Activated CD4-positive, alpha-beta T cell treated with anti-CD3 and anti-CD28 coated beads for 4 hours (primary cell): ENCODE data around the gene MARCHF5.

Experiments used
- DNase-seq, 2 donors: peaks; one replicate each; pipeline ENCODE4 v3.0.0-alpha.2; 2020

The MARCHF5 gene, protein sequence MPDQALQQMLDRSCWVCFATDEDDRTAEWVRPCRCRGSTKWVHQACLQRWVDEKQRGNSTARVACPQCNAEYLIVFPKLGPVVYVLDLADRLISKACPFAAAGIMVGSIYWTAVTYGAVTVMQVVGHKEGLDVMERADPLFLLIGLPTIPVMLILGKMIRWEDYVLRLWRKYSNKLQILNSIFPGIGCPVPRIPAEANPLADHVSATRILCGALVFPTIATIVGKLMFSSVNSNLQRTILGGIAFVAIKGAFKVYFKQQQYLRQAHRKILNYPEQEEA

GRCh38 chr10:92290837-92291615 lies at the start of gene MARCHF5, which contains the start of gene CPEB3:
Gene MARCHF5 (plus strand): TSS chr10:92291167. CDS start chr10:92291495, 328 bp downstream.
Gene CPEB3 (minus strand): TSS chr10:92291078. CDS start chr10:92240350, 50,728 bp downstream.
- peak; percentile 86 for DNase-seq

DNA sequence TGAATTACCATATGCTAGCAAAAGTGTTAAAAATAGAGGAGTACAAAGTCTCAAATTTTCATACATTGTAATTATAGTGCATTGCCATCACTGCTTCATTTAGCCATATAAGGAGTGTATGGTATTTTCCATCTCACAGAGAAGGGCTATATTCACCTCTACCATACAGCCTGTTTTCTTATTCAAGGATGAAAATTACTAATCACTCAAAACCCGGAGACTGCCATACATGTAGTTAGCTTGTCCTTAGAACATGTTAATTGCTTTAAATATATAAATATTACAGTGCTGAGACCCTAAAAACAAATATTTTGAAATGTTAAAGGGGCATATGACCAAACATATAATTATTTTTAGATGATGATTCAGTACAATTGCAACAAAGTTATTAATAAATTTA lies 49.5 kb upstream of the MARCHF5 start:
- DNase-seq, result no peak

DNA sequence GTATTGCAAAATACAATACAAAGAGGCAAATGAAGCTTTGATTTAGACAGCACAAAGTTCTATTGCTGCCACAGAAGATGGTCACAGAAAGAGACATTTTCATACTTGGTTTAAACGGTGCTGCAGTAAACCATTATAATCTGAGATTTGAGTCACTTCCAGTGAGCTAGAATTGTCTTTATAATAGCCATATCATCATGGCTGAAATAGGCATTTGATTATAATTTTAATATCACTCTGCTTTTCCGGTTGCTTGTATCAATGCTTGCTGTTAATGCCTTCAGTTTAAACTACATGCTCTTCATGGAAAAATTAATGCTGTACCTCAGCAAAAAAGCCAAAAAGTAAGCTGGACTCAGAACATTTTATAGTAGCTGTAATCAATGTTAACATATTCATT lies 48.6 kb upstream of the MARCHF5 start:
- DNase-seq, result no peak

- DNase-seq, result peak; percentile 22 to 23
These were observed 47.9 kb upstream of the MARCHF5 start for GRCh38 chr10:92242910-92243671.

- DNase-seq, result no peak
These were observed 46.2 kb upstream of the MARCHF5 start for GRCh38 chr10:92244796-92245195.

- DNase-seq, result no peak
These were observed 42.4 kb upstream of the MARCHF5 start for GRCh38 chr10:92248566-92248965.

DNA sequence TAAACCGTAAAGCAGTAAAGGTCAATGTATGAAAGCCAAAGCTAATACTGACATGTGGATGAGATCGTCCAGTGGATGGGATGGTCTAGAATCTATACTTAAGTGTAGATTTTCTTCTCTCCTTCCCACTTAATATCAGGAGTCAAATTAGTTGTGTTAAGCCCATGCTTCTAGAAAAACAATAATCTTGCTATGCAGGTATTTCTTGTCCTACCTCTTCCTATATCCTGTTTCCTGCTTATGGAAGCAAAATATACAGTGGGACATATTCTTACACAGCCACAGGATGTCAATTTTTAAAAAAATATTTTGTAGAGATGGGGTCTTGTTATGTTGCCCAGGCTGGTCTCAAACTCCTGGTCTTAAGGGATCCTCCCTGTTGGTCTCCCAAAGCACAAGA lies 27.6 kb upstream of the MARCHF5 start:
- no peak for DNase-seq

- DNase-seq, result no peak
These were observed 26.7 kb upstream of the MARCHF5 start for GRCh38 chr10:92264249-92264648.

DNA sequence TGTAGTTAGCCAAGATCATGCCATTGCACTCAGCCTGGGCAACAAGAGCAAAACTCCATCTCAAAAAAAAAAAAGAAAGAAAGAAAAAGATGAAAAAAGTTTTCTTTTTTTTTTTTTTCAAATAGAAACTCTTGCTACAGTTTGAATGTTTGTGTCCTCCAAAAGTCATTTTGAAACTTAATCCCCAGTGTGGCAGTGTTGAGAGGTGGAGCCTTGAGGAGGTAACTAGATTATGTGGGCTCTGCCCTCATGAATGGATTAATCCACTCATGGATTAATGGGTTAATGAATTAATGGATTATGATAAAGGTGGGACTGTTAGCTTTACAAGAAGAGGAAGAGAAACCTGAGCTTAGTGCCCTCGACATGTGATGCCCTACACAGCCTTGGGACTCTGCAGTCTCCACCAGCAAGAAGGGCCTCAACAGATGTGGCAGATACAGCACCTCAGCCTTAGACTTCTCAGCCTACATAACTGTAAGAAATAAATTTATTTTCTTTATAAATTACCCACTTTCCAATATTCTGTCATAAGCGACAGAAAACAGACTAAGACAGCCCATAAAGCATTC lies 25.2 kb upstream of the MARCHF5 start:
- DNase-seq, result no peak

- DNase-seq, result no peak
These were observed 23.6 kb upstream of the MARCHF5 start for GRCh38 chr10:92267343-92267742.

DNA sequence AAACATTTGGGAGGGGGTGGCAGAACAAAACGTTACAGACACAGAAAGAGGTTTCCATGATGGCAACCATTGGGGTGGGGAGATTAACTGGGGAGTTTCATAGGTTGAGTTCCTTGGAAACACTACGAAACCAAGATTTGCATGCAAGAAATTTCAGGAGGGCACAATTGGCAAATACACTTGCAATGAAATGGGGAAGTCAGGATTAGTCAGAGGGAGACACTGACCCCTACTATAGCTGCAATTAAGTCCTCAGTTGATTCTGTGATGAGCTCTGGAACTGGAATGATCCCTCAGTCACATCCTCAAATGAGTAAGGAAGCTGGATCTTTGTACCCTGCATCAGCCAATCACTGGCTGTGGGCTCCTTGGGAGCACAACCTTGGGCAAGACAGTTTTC lies 22.2 kb upstream of the MARCHF5 start:
- DNase-seq, result no peak

- DNase-seq, result no peak
These were observed 16.9 kb upstream of the MARCHF5 start for GRCh38 chr10:92274071-92274470.

DNA sequence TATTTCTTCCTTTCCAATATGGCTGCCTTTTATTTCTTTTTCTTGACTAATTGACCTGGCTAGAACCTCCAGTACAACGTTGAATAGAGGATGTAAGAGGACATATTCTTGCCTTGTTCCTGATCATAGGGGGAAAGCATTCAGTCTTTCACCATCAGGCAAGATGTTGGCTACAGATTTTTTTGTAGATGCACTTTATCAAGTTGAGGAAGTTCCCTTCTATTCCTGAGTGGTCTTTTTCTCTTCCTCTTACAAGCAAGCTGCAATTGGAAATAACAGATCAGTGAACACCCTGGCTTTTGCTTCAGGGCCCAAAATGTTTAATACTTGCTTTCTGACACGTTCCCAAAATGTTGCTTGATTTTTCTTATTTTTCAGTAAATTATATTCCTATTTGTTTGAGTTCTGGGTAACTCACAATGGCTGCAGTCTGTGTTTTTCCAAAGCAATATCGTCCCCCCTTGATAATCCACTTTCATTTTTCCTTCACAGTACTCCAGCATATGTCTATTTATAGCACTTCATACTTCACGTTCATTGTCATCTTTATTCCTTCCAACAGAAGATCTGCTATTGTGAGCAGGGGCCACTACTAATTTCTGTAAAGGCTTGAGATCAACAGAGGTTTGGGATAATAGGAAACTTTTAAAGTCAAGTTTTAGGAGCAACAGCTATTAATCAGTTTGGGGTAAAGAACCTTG lies 11.8 kb upstream of the MARCHF5 start:
- DNase-seq, result no peak

- no peak for DNase-seq
These were observed 6.8 kb upstream of the MARCHF5 start for GRCh38 chr10:92284112-92284704.

DNA sequence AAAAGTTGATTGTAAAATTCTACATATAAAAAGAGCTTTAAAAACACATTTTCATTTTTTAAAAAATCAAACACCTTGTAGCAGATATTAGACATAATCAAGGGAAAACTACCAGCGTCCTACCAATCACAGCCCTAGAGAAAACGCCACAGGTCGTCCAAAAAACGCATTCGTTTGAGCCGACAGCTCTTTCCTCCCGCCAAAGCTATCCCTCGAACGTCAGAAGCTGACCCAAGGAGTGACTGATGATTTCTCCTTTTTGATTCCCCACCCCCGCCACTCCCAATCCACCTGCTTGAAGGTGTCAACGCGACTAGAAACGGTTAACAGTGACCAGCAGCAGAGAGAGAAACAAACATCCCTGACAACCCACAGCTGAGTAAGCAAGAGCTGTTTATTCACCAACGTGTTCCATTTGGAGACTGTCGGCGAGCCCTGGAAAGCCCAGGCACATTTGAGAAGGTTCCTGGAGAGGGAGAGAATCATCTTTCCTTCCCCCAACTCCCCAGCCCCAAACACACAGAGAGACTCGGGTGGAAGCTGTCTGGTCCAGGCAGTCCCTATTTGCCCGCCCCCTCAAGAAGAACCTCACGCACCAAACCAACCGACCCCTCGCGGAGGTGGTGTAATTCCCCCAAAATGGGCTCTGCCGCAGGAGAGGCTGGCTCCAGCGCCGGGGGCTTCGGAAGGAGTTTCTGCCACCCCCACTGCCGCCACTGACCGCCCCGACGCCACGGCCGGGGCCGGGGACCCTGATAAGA lies 711 bp upstream of the MARCHF5 start:
- DNase-seq, result peak; percentile 3 to 18

- DNase-seq, result no peak
These were observed 574 bp downstream of the MARCHF5 start for GRCh38 chr10:92291616-92291865.

DNA sequence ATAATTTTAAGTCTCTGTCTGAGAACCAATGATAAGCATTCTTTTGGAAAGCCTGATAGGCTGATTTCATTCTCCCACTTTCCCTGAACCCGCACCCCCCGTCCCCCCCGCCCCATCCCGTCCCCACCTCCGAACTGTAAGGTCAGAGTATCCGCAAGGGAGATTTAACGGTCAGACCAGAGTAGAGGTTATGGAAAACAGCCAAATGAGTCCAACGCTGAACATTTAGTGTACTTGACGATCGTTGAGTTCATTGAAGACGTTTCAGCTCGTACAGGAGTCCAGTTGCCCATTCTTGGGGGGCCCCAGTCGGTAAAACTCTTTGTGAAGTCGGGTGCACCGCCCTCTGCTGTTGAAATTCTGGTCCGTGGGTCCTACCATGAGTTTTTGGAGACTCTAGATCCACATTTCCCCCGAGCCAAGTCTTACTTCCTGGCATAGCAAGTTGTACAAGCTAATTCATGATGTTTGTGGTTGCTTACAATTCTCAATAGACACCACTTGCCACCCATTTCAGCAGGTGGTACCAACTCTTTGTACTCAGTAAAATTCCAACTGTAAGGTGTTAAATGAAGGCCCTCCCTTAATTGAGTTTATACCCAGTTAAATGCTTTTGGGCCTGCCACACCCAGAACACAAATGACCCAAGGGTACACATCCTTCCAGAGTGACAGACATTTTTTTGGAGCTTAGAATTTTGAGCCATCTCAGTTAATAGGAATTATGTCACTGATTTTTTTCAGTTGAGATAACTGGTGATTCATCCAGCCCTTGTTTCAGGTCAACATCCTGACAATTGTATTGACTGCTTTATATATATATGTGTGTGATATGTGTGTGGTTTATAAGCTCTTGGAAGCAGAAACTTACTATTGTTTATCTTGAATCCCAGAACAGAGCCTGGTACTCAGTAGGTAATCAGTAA lies 1.2 kb downstream of the MARCHF5 start:
- peak; percentile 26 to 30 for DNase-seq

DNA sequence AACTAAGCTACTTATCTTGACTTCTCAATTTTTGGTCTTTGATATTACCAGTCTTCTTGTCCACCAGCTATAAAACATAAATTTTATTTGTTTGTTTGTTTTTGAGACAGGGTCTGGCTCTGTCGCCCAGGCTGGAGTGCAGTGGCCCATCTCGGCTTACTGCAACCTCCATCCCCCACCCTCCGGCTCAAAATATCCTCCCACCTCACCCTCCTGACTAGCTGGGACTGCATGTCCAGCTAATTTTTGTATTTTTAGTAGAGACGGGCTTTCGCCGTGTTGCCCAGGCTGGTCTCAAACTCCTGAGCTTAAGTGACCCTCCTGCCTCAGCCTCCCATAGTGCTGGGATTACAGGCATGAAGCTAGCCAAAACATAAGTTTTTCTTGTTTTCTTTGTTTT lies 7.5 kb downstream of the MARCHF5 start:
- DNase-seq, result no peak

DNA sequence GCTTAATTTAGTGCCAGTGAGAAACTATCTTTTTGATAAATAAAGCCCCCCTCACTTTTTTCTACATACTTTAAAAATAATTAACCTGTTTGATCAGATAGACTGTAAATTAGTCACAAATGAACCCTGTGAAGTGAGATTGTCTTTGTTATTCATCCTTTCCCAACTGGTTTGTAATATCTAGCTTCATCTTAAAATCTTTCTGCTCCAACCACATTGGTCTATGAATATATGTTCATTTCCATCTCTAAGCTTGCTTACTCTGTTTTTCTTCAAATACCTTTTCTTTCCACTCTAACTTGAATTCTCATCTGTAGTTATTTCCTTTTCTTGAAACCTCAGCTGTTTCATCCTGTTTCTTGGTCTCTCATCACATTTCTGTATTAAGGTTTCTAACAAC lies 12.1 kb downstream of the MARCHF5 start:
- no peak for DNase-seq

DNA sequence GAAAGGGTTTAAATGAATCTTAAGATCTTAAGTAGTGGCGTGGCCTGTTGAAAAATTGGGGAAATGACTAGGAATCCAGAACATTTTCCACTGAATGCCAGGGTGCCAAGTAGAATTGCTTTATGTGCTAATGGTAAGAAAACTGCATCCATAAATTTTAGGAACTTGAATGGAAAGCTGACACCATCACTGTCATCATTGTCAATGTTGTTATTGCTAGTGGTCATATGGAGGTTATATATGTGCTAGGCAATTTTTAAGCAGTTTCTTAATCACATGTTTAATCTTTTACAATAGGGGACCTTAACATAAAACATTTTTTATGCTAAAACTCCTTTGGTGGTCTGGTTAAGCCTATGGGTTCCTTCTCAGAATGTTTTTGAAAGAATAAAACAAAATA lies 13.1 kb downstream of the MARCHF5 start:
- DNase-seq, result no peak
